ENCODE measurements around the gene PKD2L1. TPM values are rescaled to one million over a fixed set of nuclear protein-coding genes. Genes with fewer than 3 reads are reported as not detected.
A peak's percentile ranks its signal among the peaks of the same experiment; 100 is the strongest.
"Not testable (repeated sequence)": the region's sequence is repeated elsewhere in the genome, so short reads cannot be mapped to it uniquely, and the experiment has no call there.

PKD2L1 gene
- total RNA-seq, 1 donor from 2014 or later = not detected

GRCh38 chr10:100291356-100291755, 38.7 kb downstream of the PKD2L1 start:
- Mint-ChIP-seq H3K36me3 (no peaks in the 10 kb centered on the region), H3K27me3 (ENCODE audit: low read depth) (peaks cover 49% of the 10 kb centered on the region), H3K9me3 (no peaks in the 10 kb centered on the region), H3K4me3 (no peak overlapping the region), H3K4me1 (peaks cover 3% of the 10 kb centered on the region), H3K27ac (no peak overlapping the region)
- no peak for DNase-seq (ENCODE audit: low spot score in 2 of 2, unreplicated experiment in 2 of 2)
- TF ChIP-seq CTCF (IDR thresholded peaks at IDR 0.05; ENCODE audit: unreplicated experiment) = no peak

- H3K4me1 Mint-ChIP-seq = peaks cover 14% of the 10 kb centered on the region
- TF ChIP-seq CTCF (IDR thresholded peaks at IDR 0.05; ENCODE audit: unreplicated experiment) = no peak
- no peaks in the 10 kb centered on the region for H3K9me3 Mint-ChIP-seq
- no peaks in the 10 kb centered on the region for H3K36me3 Mint-ChIP-seq
- peaks cover 40% of the 10 kb centered on the region for H3K27me3 Mint-ChIP-seq (ENCODE audit: low read depth)
- no peak overlapping the region for H3K27ac Mint-ChIP-seq
- no peak overlapping the region for H3K4me3 Mint-ChIP-seq
- no peak for DNase-seq (ENCODE audit: low spot score in 2 of 2, unreplicated experiment in 2 of 2)
Measured at GRCh38 chr10:100289641-100290040, 40.4 kb downstream of the PKD2L1 start.

- Mint-ChIP-seq H3K4me3 (no peak overlapping the region), H3K4me1 (peaks cover 14% of the 10 kb centered on the region), H3K9me3 (no peaks in the 10 kb centered on the region), H3K27me3 (ENCODE audit: low read depth) (peaks cover 25% of the 10 kb centered on the region), H3K36me3 (peaks cover 2% of the 10 kb centered on the region), H3K27ac (no peak overlapping the region)
- DNase-seq (ENCODE audit: low spot score in 2 of 2, unreplicated experiment in 2 of 2) = no peak
- TF ChIP-seq CTCF (IDR thresholded peaks at IDR 0.05; ENCODE audit: unreplicated experiment) = no peak
Measured at GRCh38 chr10:100288196-100288595, 41.8 kb downstream of the PKD2L1 start.

- DNase-seq (ENCODE audit: low spot score in 2 of 2, unreplicated experiment in 2 of 2) = no peak
- no peaks in the 10 kb centered on the region for H3K9me3 Mint-ChIP-seq
- H3K4me1 Mint-ChIP-seq = peaks cover 14% of the 10 kb centered on the region
- peaks cover 21% of the 10 kb centered on the region for H3K27me3 Mint-ChIP-seq (ENCODE audit: low read depth)
- H3K36me3 Mint-ChIP-seq = peaks cover 2% of the 10 kb centered on the region
- H3K4me3 Mint-ChIP-seq = peak overlapping the region; percentile 24
- TF ChIP-seq CTCF (IDR thresholded peaks at IDR 0.05; ENCODE audit: unreplicated experiment) = no peak
- no peak overlapping the region for H3K27ac Mint-ChIP-seq
Measured at GRCh38 chr10:100287756-100288155, 42.3 kb downstream of the PKD2L1 start.

- peaks cover 9% of the 10 kb centered on the region for H3K27me3 Mint-ChIP-seq (ENCODE audit: low read depth)
- peak within 1 kb of the TSS; percentile 92 for H3K27ac Mint-ChIP-seq
- TF ChIP-seq CTCF (IDR thresholded peaks at IDR 0.05; ENCODE audit: unreplicated experiment) = no peak
- peaks cover 14% of the 10 kb centered on the region for H3K4me1 Mint-ChIP-seq
- no peaks in the 10 kb centered on the region for H3K9me3 Mint-ChIP-seq
- peak; percentile 77 to 95 for DNase-seq (ENCODE audit: low spot score in 2 of 2, unreplicated experiment in 2 of 2)
- peak within 1 kb of the TSS; percentile 94 for H3K4me3 Mint-ChIP-seq
- peaks cover 2% of the 10 kb centered on the region for H3K36me3 Mint-ChIP-seq
Measured at GRCh38 chr10:100286051-100287033, 43.7 kb downstream of the PKD2L1 start, which contains the start of gene BLOC1S2. Gene BLOC1S2 (minus strand): TSS chr10:100286680. CDS start chr10:100286659, 21 bp downstream.

- H3K4me1 Mint-ChIP-seq = peaks cover 14% of the 10 kb centered on the region
- not testable (repeated sequence) for H3K9me3 Mint-ChIP-seq; H3K27me3 Mint-ChIP-seq (ENCODE audit: low read depth); H3K36me3 Mint-ChIP-seq; DNase-seq (ENCODE audit: low spot score in 2 of 2, unreplicated experiment in 2 of 2)
- H3K4me3 Mint-ChIP-seq = peak overlapping the region; percentile 94
- peak overlapping the region; percentile 92 for H3K27ac Mint-ChIP-seq
Measured at GRCh38 chr10:100285326-100285725, 44.7 kb downstream of the PKD2L1 start.
